Effector CD8-positive, alpha-beta T cell (primary cell): ENCODE measurements around the gene IFNGR1.

Experiments
- DNase-seq: peaks from one replicate; lab custom pipeline; 2025; lab: John Stamatoyannopoulos, UW

IFNGR1 gene

DNA sequence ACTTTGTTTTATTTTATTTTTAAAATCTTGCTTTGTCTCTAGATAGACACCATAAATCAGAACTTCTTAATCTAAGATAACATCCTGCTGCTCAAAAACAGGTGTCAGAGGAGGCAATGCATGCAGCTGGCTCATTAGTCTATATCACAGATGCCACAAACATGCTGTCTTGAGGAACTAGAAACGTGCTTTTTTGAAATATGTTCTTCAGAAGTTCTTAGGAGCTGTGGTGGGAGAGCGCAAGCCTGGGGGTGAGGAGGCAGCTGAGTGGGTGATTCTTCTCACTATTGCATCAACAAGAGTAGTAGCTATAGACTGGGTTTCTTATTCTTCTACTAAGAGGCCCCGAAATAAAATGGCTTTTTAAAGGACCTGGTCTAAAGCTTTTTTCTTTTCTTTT lies 69.1 kb downstream of the IFNGR1 start:
- no peak for DNase-seq

DNA sequence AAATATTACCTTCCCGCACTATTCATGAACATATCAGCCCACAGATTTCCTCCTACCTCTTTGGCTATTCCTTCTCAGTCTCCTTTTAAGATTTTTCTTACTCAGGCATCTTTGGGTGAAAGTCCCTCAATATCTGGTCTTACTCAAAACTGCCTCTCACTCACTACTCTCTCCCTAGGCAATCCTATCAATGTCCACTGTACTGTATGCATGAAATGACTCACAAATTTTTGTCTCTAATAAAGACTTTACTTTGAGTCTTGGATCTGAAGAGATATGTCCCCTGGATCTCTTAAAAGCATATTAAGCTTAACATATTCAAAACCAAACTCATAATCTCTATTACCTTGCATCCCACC lies 70.2 kb downstream of the IFNGR1 start:
- DNase-seq, result no peak

DNA sequence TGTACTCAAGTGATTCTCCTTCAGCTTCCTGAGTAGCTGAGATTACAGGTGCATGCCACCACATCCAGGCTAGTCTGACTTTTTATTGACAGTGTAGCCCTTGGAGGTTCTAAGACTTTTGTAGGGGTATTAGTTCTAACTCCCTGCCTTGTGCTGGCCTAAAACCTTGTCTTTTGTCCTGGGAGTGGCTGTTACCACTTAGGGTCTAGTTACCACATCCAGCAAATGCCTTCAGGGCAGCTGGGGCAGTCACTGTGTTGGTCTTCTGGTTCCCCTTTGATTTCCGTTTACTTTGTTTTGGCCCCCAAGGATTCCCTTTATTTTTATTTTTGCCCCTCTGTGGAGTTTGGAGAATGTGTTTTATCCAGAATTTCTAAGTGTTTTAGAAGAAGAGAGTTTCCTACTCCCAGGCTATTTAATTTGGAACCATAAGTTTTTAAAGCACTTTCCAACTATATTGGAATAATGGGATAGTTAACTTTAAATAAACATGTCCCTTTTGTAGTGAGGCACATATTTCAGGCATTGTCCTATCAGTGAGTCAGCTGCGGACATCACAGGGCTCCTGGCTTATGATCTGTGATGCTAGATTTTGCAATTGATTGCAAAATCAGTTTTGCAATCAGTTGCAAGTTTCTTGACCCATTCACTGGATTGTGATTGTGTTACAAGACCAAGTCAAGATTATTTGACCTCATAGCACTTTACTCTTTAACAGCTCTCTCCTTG lies 70.7 kb downstream of the IFNGR1 start:
- no peak for DNase-seq
